ENCODE data around the gene KCNQ1. TPM values are rescaled to one million over a fixed set of nuclear protein-coding genes. Genes with fewer than 3 reads are reported as not detected.

The KCNQ1 gene
- total RNA-seq, 1 donor from 2014 or later = 1.6 TPM

DNA sequence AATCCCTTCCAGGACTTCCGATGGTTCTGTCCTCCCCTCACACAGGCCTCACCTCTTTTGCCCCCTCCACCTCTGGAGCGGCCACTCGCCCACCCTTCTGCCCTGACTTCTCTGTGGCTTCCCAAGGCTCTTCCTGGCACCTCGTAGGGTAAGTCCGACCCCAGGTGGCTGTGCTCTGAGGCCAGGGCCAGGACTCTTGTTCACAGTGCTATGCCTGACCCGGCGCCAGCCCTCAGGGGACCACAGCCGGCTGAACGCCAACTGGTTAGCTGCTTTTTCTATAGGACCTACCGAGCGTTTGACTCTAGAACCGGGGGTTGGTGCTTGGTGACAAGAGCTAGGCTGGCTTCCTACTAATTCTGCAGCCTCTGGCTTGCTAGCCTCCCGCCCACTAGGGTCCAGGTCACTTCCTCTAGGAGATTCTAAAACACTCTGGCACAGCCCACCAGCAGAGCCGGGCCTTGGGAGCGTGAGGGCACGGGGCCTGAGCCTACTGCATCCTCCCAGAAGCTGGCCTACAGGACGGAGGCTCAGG, 283.4 kb downstream of the KCNQ1 start:
- DNase-seq (ENCODE audit: low read depth) (no peak), FAIRE-seq (no peak)
- Histone ChIP-seq H3K4me3 (ENCODE audit: low read depth, low read length) (no peak overlapping the region), H3K36me3 (ENCODE audit: control insufficient read depth, insufficient read depth, low read length) (no peaks in the 10 kb centered on the region), H3K27me3 (ENCODE audit: control insufficient read depth, insufficient read depth, low read length) (peaks cover 9% of the 10 kb centered on the region)
- TF ChIP-seq, protein P1, sequence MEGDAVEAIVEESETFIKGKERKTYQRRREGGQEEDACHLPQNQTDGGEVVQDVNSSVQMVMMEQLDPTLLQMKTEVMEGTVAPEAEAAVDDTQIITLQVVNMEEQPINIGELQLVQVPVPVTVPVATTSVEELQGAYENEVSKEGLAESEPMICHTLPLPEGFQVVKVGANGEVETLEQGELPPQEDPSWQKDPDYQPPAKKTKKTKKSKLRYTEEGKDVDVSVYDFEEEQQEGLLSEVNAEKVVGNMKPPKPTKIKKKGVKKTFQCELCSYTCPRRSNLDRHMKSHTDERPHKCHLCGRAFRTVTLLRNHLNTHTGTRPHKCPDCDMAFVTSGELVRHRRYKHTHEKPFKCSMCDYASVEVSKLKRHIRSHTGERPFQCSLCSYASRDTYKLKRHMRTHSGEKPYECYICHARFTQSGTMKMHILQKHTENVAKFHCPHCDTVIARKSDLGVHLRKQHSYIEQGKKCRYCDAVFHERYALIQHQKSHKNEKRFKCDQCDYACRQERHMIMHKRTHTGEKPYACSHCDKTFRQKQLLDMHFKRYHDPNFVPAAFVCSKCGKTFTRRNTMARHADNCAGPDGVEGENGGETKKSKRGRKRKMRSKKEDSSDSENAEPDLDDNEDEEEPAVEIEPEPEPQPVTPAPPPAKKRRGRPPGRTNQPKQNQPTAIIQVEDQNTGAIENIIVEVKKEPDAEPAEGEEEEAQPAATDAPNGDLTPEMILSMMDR (IDR thresholded peaks at IDR 0.05; ENCODE audit: insufficient read depth, low read length, severe bottlenecking) = no peak

DNA sequence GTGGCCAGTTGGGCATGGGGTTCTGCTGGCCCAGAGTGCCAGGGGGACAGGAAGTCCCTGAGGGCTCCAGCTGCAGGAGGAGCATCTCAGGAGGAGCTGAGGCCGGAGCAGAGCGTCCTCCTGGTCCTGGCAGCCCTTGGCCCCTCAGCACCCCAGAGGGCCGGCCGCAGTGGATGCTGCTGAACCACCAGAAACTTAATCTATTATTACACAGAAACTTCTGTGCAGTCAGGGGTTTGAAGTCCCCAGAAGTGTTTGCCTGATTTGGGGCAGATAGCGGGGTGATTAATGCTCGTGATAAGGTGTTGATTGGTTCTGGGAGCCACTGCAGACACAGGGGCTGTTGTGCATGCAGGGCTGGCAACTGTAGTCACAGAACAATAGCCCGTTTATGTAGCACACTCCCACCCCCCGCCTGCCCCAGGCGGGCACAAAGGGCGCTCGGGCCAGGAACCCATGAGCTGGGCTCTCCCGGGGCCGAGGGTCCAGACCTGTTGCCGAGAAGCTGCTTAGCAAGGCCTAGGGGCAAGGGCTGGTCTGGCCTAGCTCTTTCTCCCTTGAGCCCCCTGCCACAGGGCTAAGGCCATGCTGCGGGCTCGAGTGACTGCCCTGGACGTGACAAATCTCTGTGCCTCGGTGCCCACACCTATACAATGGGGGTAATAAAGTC, 284.0 kb downstream of the KCNQ1 start:
- no peak for FAIRE-seq
- no peaks in the 10 kb centered on the region for H3K36me3 ChIP-seq (ENCODE audit: control insufficient read depth, insufficient read depth, low read length)

DNA sequence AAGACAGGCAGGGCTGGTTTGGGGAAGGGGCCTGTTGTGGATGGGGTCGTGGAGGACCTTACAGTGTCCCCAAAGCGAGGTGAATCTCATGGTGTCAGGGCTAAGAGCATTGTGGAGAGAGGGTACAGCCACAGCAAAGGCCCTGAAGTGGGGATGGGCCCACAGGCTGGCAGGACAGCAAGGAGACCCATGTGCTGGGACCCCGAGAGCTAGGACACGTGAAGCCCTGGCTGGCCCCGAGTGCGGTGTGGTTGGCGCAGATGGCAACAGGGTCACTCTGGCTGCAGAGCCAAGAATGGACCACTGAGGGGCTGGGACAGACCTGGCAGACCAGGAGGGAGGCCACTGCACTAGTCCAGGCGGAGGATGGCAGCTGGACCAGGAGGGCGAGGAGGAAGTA, 285.0 kb downstream of the KCNQ1 start:
- TF ChIP-seq, protein P1 (IDR thresholded peaks at IDR 0.05; ENCODE audit: insufficient read depth, low read length, severe bottlenecking) = no peak
- Histone ChIP-seq H3K36me3 (ENCODE audit: control insufficient read depth, insufficient read depth, low read length) (no peaks in the 10 kb centered on the region), H3K4me3 (ENCODE audit: low read depth, low read length) (no peak overlapping the region), H3K27me3 (ENCODE audit: control insufficient read depth, insufficient read depth, low read length) (peaks cover 7% of the 10 kb centered on the region)
- FAIRE-seq (no peak), DNase-seq (ENCODE audit: low read depth) (no peak)

More for the DNA sequence above, 284.0 kb downstream of the KCNQ1 start:
- DNase-seq (ENCODE audit: low read depth) = no peak
- Histone ChIP-seq H3K4me3 (ENCODE audit: low read depth, low read length) (no peak overlapping the region), H3K27me3 (ENCODE audit: control insufficient read depth, insufficient read depth, low read length) (peaks cover 9% of the 10 kb centered on the region)
- TF ChIP-seq, protein P1 (IDR thresholded peaks at IDR 0.05; ENCODE audit: insufficient read depth, low read length, severe bottlenecking) = no peak

DNA sequence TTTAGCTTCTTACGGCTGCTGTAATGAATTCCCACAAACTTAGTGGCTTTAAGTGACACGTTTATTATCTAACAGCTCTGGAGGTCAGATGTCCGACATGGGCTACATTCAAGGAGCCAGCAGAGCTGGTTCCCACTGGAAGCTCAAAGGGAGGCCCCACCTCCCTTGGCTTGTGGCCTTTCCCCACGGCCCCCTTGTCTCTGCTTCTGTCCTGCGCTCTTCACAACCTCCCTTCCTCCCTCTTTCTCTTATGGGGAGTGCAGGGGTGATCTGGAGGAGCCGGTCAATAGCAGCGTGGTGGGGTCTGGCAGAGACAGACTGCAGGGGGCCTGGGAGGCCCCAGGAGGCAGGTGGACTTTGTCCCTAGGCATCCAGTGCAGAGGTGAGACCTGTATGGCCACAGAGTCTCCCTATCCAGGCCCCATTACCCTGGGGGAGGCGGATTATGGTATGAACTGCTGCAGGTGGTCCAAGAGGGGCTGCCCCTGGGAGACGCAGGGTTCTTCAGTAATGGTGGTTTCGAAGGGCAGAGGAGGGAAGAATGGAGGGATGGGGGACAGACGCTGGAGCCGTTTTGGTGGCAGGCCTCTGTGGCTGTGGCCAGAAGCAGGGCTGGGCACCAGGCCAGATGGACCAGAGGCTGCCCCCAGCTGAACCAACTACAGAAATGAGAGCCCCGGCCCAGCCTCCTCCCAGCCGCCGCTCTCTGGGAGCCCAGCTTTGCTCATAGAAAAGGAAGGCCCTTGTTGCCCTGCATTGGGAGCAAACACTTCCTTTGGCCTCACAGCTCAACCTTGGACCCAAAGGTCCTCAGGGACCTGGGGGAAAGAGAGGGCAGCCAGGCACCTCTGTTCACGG, 285.7 kb downstream of the KCNQ1 start:
- H3K36me3 ChIP-seq (ENCODE audit: control insufficient read depth, insufficient read depth, low read length) = no peaks in the 10 kb centered on the region
- H3K27me3 ChIP-seq (ENCODE audit: control insufficient read depth, insufficient read depth, low read length) = peaks cover 7% of the 10 kb centered on the region
- DNase-seq (ENCODE audit: low read depth) = no peak
- H3K4me3 ChIP-seq (ENCODE audit: low read depth, low read length) = no peak overlapping the region
- FAIRE-seq = no peak
- TF ChIP-seq, protein P1 (IDR thresholded peaks at IDR 0.05; ENCODE audit: insufficient read depth, low read length, severe bottlenecking) = no peak

DNA sequence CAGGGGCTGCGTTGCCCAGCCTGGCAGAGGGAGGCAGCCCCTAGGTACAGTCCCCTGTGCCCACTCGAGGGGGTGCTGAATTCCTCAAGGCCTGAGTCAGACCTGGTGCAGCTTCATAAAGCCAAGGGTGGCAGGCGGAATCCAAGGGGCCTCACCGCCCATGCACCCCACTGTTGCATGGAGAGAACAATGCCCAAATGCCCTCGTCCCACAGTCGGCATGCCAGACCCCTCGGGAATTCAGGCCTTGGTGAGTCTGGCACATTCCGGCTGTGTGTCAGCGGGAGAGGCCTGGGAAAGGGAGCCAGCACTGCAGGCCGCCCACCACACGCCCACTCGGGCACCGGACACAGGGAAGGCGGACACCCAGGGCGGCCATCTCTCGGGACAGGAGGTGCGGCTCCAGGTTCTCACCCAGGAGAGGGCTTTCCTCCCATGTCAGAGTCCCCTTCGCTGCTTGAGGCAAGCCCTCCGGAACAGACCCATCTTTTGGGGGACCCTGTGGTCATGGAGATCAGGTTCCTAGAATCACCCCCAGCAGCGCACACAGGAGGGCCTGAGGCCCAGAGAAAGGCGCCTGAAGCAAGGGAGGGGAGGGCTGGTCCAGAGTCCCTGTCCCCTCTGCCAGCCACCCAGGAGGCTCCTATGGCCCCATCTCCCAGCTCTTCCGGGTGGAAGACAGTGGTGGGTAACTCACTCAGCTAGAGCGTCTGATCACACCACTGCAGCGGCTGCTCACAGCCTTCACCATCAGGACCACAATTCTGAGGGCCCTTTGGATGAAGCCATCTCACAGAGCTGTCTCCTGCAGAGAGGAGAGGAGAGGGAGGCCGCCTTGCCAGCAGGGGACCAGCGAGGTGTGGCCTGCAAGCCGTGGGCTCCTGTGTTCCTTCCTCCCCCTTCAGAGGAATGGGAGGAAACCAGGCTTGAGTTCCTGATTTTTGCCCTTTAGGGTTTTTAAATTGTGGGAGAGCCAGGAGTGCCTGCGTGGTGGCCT, 286.6 kb downstream of the KCNQ1 start:
- Histone ChIP-seq H3K4me3 (ENCODE audit: low read depth, low read length) (no peak overlapping the region), H3K36me3 (ENCODE audit: control insufficient read depth, insufficient read depth, low read length) (no peaks in the 10 kb centered on the region), H3K27me3 (ENCODE audit: control insufficient read depth, insufficient read depth, low read length) (peaks cover 5% of the 10 kb centered on the region)
- FAIRE-seq (no peak), DNase-seq (ENCODE audit: low read depth) (no peak)
- TF ChIP-seq, protein P1 (IDR thresholded peaks at IDR 0.05; ENCODE audit: insufficient read depth, low read length, severe bottlenecking) = no peak

All from bronchial epithelial cell (primary cell).